Suprapubic skin (tissue), 3 donors: ENCODE results near the gene MAP2K3.
"Not testable (repeated sequence)": the region's sequence is repeated elsewhere in the genome, so short reads cannot be mapped to it uniquely, and the experiment has no call there.

Source experiments
- EP300 ChIP-seq: sonication (generic); formaldehyde crosslinking; IDR thresholded peaks from one replicate; pipeline ENCODE4 v1.6.1; 2017; ENCODE audit warnings: antibody characterized with exemption
- POLR2A ChIP-seq, 2 donors: fragments of 450-650 bp; IDR thresholded peaks; one replicate each; pipeline ENCODE4 v1.6.1; 2017; ENCODE audit warnings: antibody characterized with exemption in 2 of 2, mild to moderate bottlenecking in 2 of 2, moderate library complexity in 2 of 2
- TF ChIP-seq, protein P1 (sequence below), 2 donors: fragments of 200-600 bp in 1 of 2; fragments of 450-650 bp in 1 of 2; sonication (generic) in 1 of 2; IDR thresholded peaks; one replicate each; pipeline ENCODE4 v1.5.1; 2016 to 2019; ENCODE audit warnings: antibody characterized with exemption in 2 of 2, mild to moderate bottlenecking in 1 of 2, moderate library complexity in 1 of 2

- not testable (repeated sequence) for TF ChIP-seq POLR2A (IDR thresholded peaks at IDR 0.05); EP300
- TF ChIP-seq, protein P1, sequence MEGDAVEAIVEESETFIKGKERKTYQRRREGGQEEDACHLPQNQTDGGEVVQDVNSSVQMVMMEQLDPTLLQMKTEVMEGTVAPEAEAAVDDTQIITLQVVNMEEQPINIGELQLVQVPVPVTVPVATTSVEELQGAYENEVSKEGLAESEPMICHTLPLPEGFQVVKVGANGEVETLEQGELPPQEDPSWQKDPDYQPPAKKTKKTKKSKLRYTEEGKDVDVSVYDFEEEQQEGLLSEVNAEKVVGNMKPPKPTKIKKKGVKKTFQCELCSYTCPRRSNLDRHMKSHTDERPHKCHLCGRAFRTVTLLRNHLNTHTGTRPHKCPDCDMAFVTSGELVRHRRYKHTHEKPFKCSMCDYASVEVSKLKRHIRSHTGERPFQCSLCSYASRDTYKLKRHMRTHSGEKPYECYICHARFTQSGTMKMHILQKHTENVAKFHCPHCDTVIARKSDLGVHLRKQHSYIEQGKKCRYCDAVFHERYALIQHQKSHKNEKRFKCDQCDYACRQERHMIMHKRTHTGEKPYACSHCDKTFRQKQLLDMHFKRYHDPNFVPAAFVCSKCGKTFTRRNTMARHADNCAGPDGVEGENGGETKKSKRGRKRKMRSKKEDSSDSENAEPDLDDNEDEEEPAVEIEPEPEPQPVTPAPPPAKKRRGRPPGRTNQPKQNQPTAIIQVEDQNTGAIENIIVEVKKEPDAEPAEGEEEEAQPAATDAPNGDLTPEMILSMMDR (IDR thresholded peaks at IDR 0.05): not testable (repeated sequence)
Observed at GRCh38 chr17:21321744-21322191, 37.3 kb downstream of the MAP2K3 start.
